Chondrocyte (in vitro differentiated cells): ENCODE measurements around the gene COL1A1. TPM values are rescaled to one million over a fixed set of nuclear protein-coding genes. Genes with fewer than 3 reads are reported as not detected.

Source experiments
- DNase-seq: peaks from one replicate; pipeline ENCODE4 v3.0.0; 2021; ENCODE audit warnings: mixed read lengths, low spot score
- H3K27ac Mint-ChIP-seq: one replicate; pipeline ENCODE4 v1.8.0; 2021; ENCODE audit warnings: mild to moderate bottlenecking, moderate library complexity, mixed read lengths; ENCODE audit not compliant: unreplicated experiment
- H3K27me3 Mint-ChIP-seq: 2 replicates; pipeline ENCODE4 v1.8.0; 2021; ENCODE audit warnings: low read depth, mixed read lengths
- H3K36me3 Mint-ChIP-seq: 2 replicates; pipeline ENCODE4 v1.8.0; 2021; ENCODE audit warnings: low read depth, mixed read lengths
- H3K4me1 Mint-ChIP-seq: 2 replicates; pipeline ENCODE4 v1.8.0; 2021; ENCODE audit warnings: low read depth, mild to moderate bottlenecking, mixed read lengths
- H3K4me3 Mint-ChIP-seq: one replicate; pipeline ENCODE4 v1.8.0; 2021; ENCODE audit warnings: mild to moderate bottlenecking, moderate library complexity, mixed read lengths; ENCODE audit not compliant: unreplicated experiment
- H3K9me3 Mint-ChIP-seq: 2 replicates; pipeline ENCODE4 v1.8.0; 2021; ENCODE audit warnings: low read depth, mixed read lengths
- total RNA-seq: library from RNA; stranded (reverse); gene quantifications from 3 replicates; pipeline ENCODE4 v1.2.1, GENCODE V29; 2021
- TF ChIP-seq, protein P1 (sequence below): fragments of 200-600 bp; sonication (generic); IDR thresholded peaks from 2 replicates; pipeline ENCODE4 v1.5.0; 2021; ENCODE audit warnings: antibody characterized with exemption, mild to moderate bottlenecking, moderate library complexity

Gene COL1A1
- total RNA-seq, 1 donor from 2014 or later = 35,333 TPM

GRCh38 chr17:50209472-50210239, 8.2 kb upstream of the COL1A1 start:
- H3K27me3 Mint-ChIP-seq = no peaks in the 10 kb centered on the region
- H3K4me3 Mint-ChIP-seq = peak overlapping the region; percentile 69
- no peaks in the 10 kb centered on the region for H3K36me3 Mint-ChIP-seq
- DNase-seq = peak; percentile 100
- H3K4me1 Mint-ChIP-seq = peaks cover 100% of the 10 kb centered on the region
- TF ChIP-seq, protein P1, sequence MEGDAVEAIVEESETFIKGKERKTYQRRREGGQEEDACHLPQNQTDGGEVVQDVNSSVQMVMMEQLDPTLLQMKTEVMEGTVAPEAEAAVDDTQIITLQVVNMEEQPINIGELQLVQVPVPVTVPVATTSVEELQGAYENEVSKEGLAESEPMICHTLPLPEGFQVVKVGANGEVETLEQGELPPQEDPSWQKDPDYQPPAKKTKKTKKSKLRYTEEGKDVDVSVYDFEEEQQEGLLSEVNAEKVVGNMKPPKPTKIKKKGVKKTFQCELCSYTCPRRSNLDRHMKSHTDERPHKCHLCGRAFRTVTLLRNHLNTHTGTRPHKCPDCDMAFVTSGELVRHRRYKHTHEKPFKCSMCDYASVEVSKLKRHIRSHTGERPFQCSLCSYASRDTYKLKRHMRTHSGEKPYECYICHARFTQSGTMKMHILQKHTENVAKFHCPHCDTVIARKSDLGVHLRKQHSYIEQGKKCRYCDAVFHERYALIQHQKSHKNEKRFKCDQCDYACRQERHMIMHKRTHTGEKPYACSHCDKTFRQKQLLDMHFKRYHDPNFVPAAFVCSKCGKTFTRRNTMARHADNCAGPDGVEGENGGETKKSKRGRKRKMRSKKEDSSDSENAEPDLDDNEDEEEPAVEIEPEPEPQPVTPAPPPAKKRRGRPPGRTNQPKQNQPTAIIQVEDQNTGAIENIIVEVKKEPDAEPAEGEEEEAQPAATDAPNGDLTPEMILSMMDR = peak; percentile 14
- no peaks in the 10 kb centered on the region for H3K9me3 Mint-ChIP-seq
- peak overlapping the region; percentile 100 for H3K27ac Mint-ChIP-seq

DNA sequence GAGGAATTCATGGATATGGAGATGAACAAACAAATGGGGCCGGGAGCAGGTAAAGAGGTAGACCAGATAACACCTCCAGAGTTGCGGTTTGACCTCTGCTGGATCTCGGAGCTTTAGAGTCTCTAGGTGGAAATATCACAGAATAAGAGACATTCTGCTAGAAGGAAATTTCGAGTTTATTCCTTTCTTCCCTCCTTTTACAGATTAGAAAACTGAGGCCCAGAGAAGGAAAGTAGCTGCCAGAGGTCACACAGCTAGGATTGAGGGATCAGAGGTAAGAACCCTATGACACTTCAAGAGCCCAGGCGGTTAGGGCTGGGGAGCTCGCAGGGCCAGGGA, 7.7 kb upstream of the COL1A1 start:
- H3K4me3 Mint-ChIP-seq = no peak overlapping the region
- TF ChIP-seq, protein P1 = no peak
- no peak for DNase-seq
- H3K9me3 Mint-ChIP-seq = no peaks in the 10 kb centered on the region
- peaks cover 100% of the 10 kb centered on the region for H3K4me1 Mint-ChIP-seq
- H3K27me3 Mint-ChIP-seq = no peaks in the 10 kb centered on the region
- no peaks in the 10 kb centered on the region for H3K36me3 Mint-ChIP-seq
- peak overlapping the region; percentile 100 for H3K27ac Mint-ChIP-seq

DNA sequence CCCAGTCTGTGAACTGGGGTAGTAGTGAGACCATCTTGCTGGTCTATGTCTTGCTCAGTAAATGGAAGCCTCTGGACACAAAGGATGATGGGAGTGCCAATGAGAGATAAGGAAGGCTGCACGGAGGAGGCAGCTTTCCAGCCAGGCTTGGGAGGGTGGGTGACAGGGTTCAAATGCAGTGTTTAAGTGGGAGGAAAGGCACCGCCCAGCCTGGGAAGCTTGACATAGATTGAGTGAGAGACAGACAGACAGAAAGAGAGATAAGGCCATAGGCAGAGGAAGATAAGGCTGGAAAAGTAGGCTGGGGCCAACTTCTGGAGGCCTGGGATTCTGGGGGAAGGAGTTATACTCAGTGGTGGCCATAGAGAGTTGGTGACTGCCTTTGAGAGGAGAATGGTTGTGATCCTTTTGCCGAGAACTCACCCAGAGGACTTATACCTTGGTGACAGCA, 7.2 kb upstream of the COL1A1 start:
- H3K4me3 Mint-ChIP-seq = no peak overlapping the region
- H3K27ac Mint-ChIP-seq = peak overlapping the region; percentile 100
- TF ChIP-seq, protein P1 = no peak
- H3K36me3 Mint-ChIP-seq = no peaks in the 10 kb centered on the region
- H3K4me1 Mint-ChIP-seq = peaks cover 100% of the 10 kb centered on the region
- H3K9me3 Mint-ChIP-seq = no peaks in the 10 kb centered on the region
- DNase-seq = no peak
- H3K27me3 Mint-ChIP-seq = no peaks in the 10 kb centered on the region

DNA sequence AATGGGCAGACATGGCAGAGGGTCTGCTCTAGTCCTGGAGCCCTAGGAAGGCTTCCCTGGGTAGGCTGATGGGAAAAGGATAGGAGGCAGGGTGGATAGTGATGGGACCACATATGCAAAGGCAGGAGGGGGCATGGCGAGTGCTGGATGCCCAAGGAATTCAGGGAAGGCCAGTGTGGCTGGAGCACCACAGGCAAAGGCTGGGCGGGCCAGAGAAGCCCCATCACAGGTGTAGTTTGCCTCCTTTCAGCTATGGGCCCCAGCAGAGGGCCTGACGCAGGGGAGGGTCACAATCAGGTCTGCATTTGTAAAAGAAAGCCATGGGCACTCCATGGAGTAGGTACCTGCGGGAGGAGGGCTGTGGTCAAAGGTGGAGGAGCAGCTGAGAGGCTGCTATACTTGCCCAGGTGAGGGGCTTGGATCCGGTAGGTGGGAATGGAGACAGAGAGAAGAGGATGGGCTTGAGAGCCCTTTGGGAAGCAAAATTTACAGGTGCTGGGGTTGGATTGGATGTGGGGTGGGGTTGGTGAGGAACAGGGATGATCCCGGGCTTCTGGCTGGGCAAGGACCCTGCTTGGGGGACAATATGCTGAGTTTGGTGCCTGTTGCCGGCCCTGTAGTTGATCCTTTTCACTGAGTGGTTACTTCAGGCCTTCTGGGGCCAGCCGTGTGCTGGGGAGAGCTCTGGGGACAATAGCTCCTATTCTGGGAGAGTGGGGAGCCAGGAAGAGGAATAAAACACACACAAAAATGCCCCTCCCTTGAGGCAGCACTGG, 6.5 kb upstream of the COL1A1 start:
- TF ChIP-seq, protein P1 = no peak
- H3K4me1 Mint-ChIP-seq = peaks cover 100% of the 10 kb centered on the region

DNA sequence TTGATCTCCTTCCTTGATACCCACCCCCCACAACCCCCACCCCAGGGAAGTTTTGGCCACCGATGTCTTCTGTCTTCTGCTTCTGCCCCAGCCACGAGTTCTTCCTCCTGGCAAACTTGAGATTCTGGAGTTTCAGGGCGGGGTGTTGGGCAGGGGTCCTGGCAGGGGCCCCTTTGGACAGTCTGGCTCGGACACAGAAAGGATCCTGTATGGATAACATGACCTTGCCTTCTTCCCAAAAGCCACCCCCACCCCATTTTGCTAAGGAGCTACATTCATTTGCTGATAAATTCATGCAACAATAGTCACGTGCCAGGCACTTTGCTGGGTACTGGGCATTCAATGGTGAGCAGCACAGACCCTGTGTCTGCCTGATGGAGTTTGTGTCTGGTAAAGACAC, 5.9 kb upstream of the COL1A1 start:
- no peak for DNase-seq
- TF ChIP-seq, protein P1 = no peak
- H3K27me3 Mint-ChIP-seq = no peaks in the 10 kb centered on the region
- peaks cover 100% of the 10 kb centered on the region for H3K4me1 Mint-ChIP-seq
- H3K4me3 Mint-ChIP-seq = peak overlapping the region; percentile 46
- no peaks in the 10 kb centered on the region for H3K36me3 Mint-ChIP-seq
- peak overlapping the region; percentile 100 for H3K27ac Mint-ChIP-seq
- no peaks in the 10 kb centered on the region for H3K9me3 Mint-ChIP-seq

More for the DNA sequence above, 6.5 kb upstream of the COL1A1 start:
- no peak for DNase-seq
- Mint-ChIP-seq H3K27me3 (no peaks in the 10 kb centered on the region), H3K4me3 (no peak overlapping the region), H3K36me3 (no peaks in the 10 kb centered on the region), H3K9me3 (no peaks in the 10 kb centered on the region), H3K27ac (peak overlapping the region; percentile 100)
